ENCODE measurements around the gene COL5A1.

COL5A1 gene

GRCh38 chr9:134607971-134608370 lies 33.6 kb upstream of the COL5A1 start:
- peak; percentile 19 for DNase-seq

DNA sequence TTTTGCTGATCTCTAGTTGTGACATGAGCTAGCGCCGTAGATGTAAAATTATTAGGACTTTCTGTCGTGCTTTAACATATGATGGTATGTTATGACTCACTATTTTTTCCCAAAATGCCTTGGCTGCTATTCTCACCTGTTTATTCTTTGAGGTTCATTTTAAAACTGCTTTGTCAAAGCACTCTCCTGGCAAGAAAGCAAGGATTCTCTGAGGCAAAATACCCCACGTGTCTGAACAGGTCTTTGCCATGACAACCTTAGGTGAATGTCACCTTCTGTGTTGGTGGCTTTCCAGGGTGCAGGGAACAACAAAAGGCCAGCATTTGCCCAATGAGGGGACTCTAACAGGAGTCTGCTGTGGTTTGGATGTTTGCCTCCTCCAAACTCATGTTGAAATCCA lies 30.6 kb upstream of the COL5A1 start:
- DNase-seq: no peak

DNA sequence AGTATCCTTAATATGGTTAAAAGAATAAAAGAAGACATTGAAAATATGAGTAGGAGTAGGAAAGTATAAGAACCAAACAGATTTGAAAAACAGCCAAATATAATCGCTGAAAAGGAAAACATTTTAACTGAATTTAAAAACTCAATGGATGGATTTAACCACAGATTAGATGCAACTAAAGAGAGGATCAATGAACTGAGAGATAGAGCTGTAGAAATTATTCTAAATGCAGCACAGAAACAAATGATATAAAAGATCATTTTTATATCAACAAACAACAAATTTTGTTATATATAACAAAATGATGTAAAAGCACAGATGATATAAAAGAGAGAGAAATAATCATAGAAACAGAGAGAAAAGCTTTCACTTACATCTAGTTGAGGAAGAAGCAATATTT lies 29.3 kb upstream of the COL5A1 start:
- DNase-seq: no peak

- DNase-seq: no peak
Observed at GRCh38 chr9:134612715-134613114, 28.9 kb upstream of the COL5A1 start.

- DNase-seq: no peak
Observed at GRCh38 chr9:134614256-134614655, 27.3 kb upstream of the COL5A1 start.

- no peak for DNase-seq
Observed at GRCh38 chr9:134616341-134616740, 25.3 kb upstream of the COL5A1 start.

GRCh38 chr9:134617246-134617645 lies 24.4 kb upstream of the COL5A1 start:
- DNase-seq: peak; percentile 29

DNA sequence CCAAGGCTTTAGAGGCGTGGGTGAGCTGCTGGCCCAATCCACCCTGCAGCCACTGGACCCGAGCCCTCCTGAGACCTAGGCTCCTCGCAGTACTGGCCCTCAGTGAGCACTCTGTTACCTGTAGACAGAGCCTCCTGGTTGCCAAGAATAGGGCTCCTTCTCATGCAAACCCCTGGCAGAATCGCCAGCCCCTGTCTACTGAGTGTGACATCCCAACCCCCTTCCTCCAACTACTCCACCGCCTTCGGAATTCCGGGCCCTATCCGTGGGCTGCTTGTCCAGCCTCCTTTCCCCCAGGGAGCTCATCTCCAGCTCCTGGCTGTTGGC lies 23.8 kb upstream of the COL5A1 start:
- no peak for DNase-seq

- DNase-seq: peak; percentile 83
Observed at GRCh38 chr9:134618163-134618832, 23.3 kb upstream of the COL5A1 start.

DNA sequence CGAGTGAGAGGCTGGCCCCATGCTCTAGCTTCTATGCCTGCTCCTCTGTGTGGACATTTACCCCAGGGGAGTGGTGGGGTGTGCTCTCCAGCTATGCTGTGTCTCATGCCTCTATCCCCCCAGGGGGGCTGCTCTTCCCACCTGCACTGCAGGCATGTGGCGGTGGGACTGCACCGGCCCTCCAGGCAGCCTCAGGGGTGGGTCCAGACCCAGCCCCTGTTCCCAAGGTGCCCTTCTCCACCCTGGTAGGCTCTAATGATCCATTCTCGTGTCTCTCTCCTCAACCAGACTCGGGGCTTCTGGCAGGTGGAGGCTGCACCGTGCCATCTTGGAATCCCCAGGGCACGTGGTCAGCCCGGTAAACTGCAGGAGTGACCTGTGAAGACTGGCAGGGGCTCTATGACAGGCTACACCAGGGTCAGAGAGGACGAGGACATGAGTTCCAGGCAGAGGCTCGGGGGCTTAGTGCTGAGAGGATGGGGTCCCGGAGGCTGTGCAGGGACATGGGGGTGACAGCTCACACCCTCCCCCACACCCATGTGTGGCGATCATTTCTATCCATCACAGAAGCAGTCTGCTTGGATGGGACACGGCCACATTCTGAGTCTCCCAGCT lies 22.7 kb upstream of the COL5A1 start:
- DNase-seq: peak; percentile 26

DNA sequence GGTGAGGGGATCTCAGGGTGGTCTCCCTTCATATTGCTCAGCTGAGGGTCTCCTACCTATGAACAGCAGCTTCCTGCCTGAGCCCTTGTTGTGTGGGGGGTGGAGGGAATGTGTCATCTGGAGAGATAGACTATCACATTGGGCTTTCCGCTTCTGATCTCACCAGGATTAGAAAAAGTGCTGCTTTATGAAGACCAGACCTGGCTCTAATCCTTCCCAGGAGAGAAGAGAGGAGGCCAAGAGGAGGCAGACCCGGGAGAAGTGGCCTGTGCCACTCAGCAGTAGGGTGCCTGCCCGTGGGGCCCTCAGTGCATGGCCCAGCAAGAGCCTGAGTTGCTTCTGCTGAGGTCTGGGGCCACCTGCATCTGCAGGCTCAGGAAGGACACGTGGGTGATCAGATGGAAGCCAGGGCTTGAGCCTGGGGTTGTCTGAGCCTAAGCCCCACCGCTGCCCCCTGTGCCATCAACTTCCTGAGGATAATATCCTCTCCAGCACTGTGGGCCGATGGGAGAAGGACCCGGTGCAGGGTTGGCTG lies 22.1 kb upstream of the COL5A1 start:
- peak; percentile 21 for DNase-seq

DNA sequence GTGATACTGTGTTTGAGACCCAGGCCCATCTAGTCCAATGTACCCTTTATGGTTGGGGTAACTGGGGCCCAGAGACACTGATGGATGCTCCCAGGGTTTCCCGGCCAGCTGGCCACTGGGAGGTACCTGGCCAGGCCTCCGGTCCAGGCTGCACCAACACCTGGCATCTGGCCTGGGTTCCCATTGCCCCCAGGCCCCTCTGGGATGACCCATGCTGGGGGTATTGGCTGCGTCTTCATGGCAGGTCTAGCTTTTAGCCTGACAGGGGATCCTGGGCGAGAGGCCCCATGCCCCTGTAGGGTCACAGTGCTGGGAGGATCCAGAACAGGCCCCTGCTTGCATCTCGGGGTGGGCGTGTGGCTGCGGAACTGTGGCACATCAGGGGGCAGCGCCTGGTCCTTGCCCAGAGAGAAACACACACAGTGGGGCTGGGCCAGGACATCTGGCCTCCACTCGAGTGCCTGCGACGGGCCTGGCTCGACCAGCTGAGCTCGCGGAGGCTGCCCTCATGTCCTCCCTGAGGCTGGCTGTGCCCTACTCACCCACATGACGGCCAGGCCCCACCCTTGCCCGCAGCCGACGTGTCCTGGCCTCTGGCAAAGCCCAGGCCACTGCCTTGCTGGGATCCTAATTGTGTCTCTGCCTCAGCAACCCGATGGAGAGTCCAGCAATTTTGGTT lies 21.5 kb upstream of the COL5A1 start:
- DNase-seq: peak; percentile 76

DNA sequence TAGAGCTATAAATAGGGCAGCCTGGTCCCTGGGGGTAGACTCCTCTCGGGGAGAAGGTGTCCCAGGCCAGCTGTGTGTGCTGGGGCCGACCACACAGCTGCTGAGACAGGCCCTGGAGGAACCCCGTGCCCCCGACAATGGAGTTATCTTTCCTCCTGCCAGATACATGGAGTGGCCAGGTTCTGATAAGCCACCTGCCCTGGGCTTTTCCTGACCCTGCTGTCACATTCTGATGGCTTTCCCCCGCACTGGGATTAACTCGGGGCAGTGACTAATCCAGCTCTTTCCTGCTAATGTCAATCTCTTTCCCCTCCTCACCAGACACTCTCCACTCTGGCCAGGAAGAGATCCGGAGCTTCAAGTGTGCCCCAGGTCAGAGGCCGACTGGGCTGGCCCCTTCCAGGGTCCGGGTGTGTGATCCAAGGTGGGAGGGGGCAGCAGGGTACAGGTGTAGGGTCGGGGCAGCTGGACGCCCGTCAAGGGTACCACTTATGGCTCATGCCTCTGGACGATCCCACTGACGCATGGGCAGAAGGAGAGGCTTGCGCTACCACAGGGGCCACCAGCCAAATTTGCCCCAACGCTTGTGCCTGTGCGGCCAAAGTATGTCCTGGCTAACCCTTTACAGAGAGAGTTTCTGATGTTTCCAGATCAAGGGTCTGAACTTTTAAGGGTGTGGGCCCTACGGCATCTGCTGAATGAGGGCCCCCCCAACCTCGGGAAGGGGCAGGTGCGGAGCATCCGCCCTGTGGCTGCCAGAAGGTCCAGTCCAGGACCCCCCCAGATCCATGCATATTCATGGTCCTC lies 20.6 kb upstream of the COL5A1 start:
- DNase-seq: peak; percentile 15

- peak; percentile 23 for DNase-seq
Observed at GRCh38 chr9:134621558-134622110, 20.0 kb upstream of the COL5A1 start.

DNA sequence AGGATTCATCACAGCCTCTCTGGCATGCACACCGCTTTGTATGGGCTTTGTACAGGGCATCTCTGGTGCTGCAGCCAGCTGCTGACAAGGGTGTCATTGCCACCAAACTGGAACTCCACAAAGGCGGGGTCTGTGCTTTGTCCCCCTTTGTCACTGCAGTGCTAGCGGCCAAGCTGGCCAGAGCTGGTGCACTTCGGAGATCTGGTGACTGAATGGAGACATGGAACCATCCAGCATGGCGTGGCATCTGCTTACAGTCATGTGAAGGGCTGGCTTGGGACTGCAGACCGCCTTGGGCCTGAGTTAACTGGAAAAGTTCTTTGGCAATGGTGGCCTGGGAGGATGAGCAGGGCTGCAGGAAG lies 18.7 kb upstream of the COL5A1 start:
- no peak for DNase-seq

DNA sequence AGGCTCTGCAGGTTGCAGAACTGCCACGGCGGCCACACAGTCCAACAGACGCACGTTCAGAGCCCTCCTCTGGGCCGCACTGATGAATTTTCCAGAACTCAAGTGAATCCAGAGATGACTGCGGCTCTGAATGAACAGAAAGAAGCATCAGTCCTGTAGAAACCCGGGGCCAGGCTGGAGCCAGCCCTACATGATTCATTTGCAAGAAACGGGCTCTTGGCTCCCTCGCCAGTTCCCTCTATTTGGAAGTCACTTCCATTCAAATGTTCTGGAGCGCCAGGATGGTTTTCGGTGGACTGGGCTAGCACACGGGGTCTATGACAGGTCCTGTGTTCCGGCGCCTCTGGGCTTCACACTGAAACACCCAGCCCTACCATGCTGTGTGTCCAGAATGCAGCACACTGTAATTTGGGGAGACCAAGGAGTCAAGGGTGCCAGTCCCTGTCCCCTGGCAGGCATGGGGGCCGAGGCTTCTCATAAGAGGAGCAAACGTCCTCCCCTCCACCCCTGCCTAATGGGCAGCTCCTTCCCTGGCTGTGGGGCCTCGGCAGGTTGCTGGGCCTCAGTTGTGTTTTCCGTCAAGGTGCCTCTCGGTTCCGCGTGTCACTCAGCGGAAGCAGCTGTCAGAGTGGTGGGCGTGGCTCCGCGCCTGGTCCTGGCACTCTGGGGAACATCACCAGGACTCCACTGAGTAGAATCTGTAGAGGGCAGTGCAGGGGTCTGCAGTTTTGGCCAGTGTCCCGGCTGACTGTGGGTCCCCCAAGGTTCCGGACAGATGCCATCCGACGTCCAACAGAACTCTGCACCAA lies 18.1 kb upstream of the COL5A1 start:
- peak; percentile 80 for DNase-seq

- peak; percentile 19 for DNase-seq
Observed at GRCh38 chr9:134624137-134624591, 17.4 kb upstream of the COL5A1 start.

DNA sequence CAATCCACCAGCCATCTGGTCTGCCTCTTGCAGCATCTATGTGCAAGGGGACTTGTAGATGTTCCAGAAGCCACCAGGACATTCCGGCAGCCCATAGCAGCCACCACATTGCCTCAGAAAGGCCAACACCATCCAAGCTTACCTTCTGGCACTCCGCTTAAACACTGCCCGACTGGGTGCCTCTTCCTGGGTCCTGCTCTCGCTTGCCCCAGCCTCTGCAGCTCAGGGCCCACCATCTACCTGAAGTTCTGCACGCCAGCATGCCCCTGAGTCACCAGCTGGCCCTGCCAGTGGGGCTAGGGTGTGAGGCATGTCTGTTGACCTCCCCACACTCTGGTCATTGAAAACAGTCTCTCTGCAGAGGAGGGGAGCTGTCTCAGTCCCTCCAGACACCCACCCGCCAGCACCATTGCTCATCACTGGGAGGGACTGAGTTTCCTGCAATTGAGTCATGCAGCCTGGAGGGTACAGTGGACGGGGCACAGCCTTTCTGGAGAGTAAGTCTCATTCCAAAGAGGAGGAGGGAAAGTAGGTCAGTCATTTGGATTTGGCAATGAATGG lies 16.9 kb upstream of the COL5A1 start:
- peak; percentile 32 for DNase-seq

DNA sequence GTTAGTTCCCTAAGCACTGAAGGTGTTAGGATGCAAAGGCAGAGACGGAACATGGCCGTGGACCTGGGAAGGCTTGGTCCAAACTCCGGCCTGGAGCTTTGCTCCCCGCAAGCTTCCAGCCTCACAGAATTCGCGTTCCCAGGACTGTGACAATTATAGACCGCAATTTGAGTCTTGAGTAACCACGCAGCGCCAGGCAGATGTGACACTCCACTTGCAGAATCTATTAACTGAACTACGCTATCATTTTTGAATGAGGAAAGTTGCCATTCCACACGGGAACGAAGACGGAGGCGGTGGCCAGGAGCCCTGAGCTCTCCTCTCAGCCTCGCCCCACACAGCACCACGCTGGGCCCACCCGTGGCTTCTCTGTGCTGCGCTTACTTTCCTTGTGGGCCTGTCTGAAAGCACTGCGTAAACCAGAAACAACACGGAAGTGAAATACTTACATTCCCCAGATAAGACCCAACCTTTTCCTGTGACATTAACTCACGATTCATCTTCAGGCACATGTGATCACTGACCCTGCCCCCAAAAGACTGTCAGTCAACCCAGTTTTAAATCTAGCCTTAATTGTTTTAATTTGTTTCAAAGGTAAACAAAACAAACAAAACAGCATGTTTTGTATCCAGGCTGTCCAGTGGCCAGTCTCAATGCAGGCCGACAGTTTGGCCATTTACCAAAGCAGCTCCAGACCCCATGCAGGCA lies 16.1 kb upstream of the COL5A1 start:
- DNase-seq: peak; percentile 13

- peak; percentile 27 for DNase-seq
Observed at GRCh38 chr9:134626069-134626423, 15.6 kb upstream of the COL5A1 start.

All from left hindlimb (tissue), 1 donor.